Activated T-helper 2 cell treated with anti-CD3 and anti-CD28 coated beads, Interferon-gamma antibody, Interleukin-2, Interleukin-4, amounts not matched to agents 10 μg/mL and 5 μg/mL and 100 μg/mL, durations not matched to agents 14 hours and 24 hours and 36 hours (primary cell): ENCODE results near the gene SLC22A23. TPM values are rescaled to one million over a fixed set of nuclear protein-coding genes. Genes with fewer than 3 reads are reported as not detected.

Experiments used
- DNase-seq: peaks from one replicate; pipeline ENCODE4 v3.0.0; 2021; ENCODE audit warnings: low spot score
- H3K27ac Mint-ChIP-seq: one replicate; pipeline ENCODE4 v1.8.0; 2021; ENCODE audit warnings: mixed read lengths
- H3K27me3 Mint-ChIP-seq: one replicate; pipeline ENCODE4 v1.8.0; 2021; ENCODE audit warnings: low read depth, mixed read lengths
- H3K36me3 Mint-ChIP-seq: one replicate; pipeline ENCODE4 v1.8.0; 2021; ENCODE audit warnings: low read depth, mixed read lengths
- H3K4me1 Mint-ChIP-seq: one replicate; pipeline ENCODE4 v1.8.0; 2021; ENCODE audit warnings: low read depth, mixed read lengths
- H3K4me3 Mint-ChIP-seq: one replicate; pipeline ENCODE4 v1.8.0; 2021; ENCODE audit warnings: low read depth, mild to moderate bottlenecking, moderate library complexity, mixed read lengths
- H3K9me3 Mint-ChIP-seq: one replicate; pipeline ENCODE4 v1.8.0; 2021; ENCODE audit warnings: mixed read lengths
- intact Hi-C: fragments of 100-400 bp; cut with micrococcal nuclease; formaldehyde crosslinking; loops from one replicate; pipeline ENCODE4 v1.15.1; 2023
- total RNA-seq: library from RNA; stranded (reverse); gene quantifications from 2 replicates; pipeline ENCODE4 v1.2.3, GENCODE V29; 2022

SLC22A23 gene
- total RNA-seq, 1 donor from 2014 or later: 0.07 TPM

- Mint-ChIP-seq H3K27me3 (peaks cover 28% of the 10 kb centered on the region), H3K9me3 (no peaks in the 10 kb centered on the region), H3K4me1 (peaks cover 15% of the 10 kb centered on the region), H3K36me3 (no peaks in the 10 kb centered on the region), H3K4me3 (no peak overlapping the region), H3K27ac (no peak overlapping the region)
- no peak for DNase-seq
- intact Hi-C loops: no loop called here
Measured at GRCh38 chr6:3314621-3315467, 142.0 kb downstream of the SLC22A23 start.

GRCh38 chr6:3314176-3314575, 142.7 kb downstream of the SLC22A23 start:
- Mint-ChIP-seq H3K4me1 (peaks cover 15% of the 10 kb centered on the region), H3K27me3 (peaks cover 23% of the 10 kb centered on the region), H3K27ac (no peak overlapping the region), H3K36me3 (no peaks in the 10 kb centered on the region), H3K9me3 (no peaks in the 10 kb centered on the region), H3K4me3 (no peak overlapping the region)
- intact Hi-C loops: no loop called here
- DNase-seq: no peak

GRCh38 chr6:3312604-3313231, 144.1 kb downstream of the SLC22A23 start:
- Mint-ChIP-seq H3K4me1 (peaks cover 2% of the 10 kb centered on the region), H3K9me3 (no peaks in the 10 kb centered on the region), H3K36me3 (no peaks in the 10 kb centered on the region), H3K4me3 (no peak overlapping the region), H3K27ac (no peak overlapping the region), H3K27me3 (peaks cover 9% of the 10 kb centered on the region)
- intact Hi-C loops: no loop called here
- DNase-seq: no peak

- Mint-ChIP-seq H3K4me3 (no peak overlapping the region), H3K9me3 (no peaks in the 10 kb centered on the region), H3K27me3 (peaks cover 1% of the 10 kb centered on the region), H3K4me1 (no peaks in the 10 kb centered on the region), H3K27ac (no peak overlapping the region), H3K36me3 (no peaks in the 10 kb centered on the region)
- no peak for DNase-seq
- intact Hi-C loops: no loop called here
Measured at GRCh38 chr6:3311826-3312225, 145.0 kb downstream of the SLC22A23 start.

DNA sequence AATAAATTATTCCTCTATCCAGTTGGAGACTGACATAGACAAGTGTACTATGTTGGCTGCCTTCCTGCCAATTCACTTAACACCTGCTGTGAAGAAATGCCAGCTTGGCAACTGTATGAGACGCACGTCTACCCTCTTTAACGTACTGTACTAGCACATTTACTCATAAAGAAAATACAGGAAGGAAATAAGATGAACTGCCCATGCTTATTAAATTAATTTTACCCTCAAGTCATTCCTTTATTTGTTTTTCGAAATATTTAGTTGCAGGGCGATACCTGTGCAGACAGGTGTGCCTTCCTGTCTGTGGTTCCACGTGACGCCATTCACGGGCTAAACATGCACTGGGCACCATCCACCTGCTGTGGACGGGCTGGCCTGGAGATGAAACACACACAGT, 146.1 kb downstream of the SLC22A23 start:
- intact Hi-C loops: no loop called here
- Mint-ChIP-seq H3K4me1 (no peaks in the 10 kb centered on the region), H3K4me3 (no peak overlapping the region), H3K27ac (no peak overlapping the region), H3K27me3 (no peaks in the 10 kb centered on the region), H3K36me3 (no peaks in the 10 kb centered on the region), H3K9me3 (no peaks in the 10 kb centered on the region)
- DNase-seq: no peak

DNA sequence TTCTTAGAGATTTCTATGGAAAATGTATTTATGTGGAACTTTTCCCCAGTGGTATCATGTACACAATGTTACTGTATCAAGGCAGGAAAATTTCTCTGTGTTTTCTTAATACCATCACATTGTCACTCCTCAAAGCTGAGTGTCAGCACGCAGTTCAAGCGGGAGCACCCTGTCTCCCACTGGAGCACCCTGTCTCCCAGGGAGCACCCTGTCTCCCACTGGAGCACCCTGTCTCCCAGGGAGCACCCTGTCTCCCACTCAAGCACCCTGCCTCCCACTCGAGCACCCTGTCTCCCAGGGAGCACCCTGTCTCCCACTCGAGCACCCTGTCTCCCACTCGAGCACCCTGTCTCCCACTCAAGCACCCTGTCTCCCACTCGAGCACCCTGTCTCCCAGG, 146.8 kb downstream of the SLC22A23 start:
- H3K9me3 Mint-ChIP-seq: no peaks in the 10 kb centered on the region
- H3K4me3 Mint-ChIP-seq: no peak overlapping the region
- no peaks in the 10 kb centered on the region for H3K4me1 Mint-ChIP-seq
- no peak for DNase-seq
- H3K27me3 Mint-ChIP-seq: no peaks in the 10 kb centered on the region
- no peaks in the 10 kb centered on the region for H3K36me3 Mint-ChIP-seq
- intact Hi-C loops: no loop called here
- no peak overlapping the region for H3K27ac Mint-ChIP-seq

- no peak for DNase-seq
- no peaks in the 10 kb centered on the region for H3K9me3 Mint-ChIP-seq
- no peak overlapping the region for H3K4me3 Mint-ChIP-seq
- H3K4me1 Mint-ChIP-seq: no peaks in the 10 kb centered on the region
- intact Hi-C loops: no loop called here
- no peaks in the 10 kb centered on the region for H3K27me3 Mint-ChIP-seq
- H3K27ac Mint-ChIP-seq: no peak overlapping the region
- no peaks in the 10 kb centered on the region for H3K36me3 Mint-ChIP-seq
Measured at GRCh38 chr6:3309391-3310050, 147.3 kb downstream of the SLC22A23 start.

- intact Hi-C loops: no loop called here
- DNase-seq: no peak
- H3K36me3 Mint-ChIP-seq: no peaks in the 10 kb centered on the region
- no peaks in the 10 kb centered on the region for H3K4me1 Mint-ChIP-seq
- H3K27me3 Mint-ChIP-seq: peaks cover under 1% of the 10 kb centered on the region
- no peak overlapping the region for H3K27ac Mint-ChIP-seq
- H3K4me3 Mint-ChIP-seq: no peak overlapping the region
- no peaks in the 10 kb centered on the region for H3K9me3 Mint-ChIP-seq
Measured at GRCh38 chr6:3308106-3308505, 148.7 kb downstream of the SLC22A23 start.

DNA sequence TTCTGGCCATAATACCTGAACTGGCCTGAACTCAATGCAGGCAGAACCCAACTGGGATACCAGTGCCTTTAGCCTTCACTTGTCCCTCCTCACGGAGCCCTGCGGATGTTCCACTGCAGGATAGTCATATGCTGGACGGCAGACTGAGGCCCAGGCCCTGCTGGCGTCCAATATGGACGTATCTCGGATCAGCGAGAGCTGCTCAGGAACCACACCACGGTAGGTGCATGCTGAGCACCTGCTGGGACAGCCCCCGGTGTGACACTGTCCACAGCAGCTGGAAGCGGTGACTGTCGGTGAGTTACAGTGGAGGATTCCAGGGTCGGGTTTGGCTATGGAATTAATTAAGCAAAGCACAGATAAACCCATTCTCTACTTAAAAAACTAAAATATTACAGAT, 149.4 kb downstream of the SLC22A23 start:
- no peak overlapping the region for H3K4me3 Mint-ChIP-seq
- H3K36me3 Mint-ChIP-seq: no peaks in the 10 kb centered on the region
- no peaks in the 10 kb centered on the region for H3K4me1 Mint-ChIP-seq
- DNase-seq: no peak
- H3K27ac Mint-ChIP-seq: no peak overlapping the region
- intact Hi-C loops: no loop called here
- peaks cover 7% of the 10 kb centered on the region for H3K27me3 Mint-ChIP-seq
- no peaks in the 10 kb centered on the region for H3K9me3 Mint-ChIP-seq

- Mint-ChIP-seq H3K27ac (no peak overlapping the region), H3K9me3 (no peaks in the 10 kb centered on the region), H3K4me1 (no peaks in the 10 kb centered on the region), H3K36me3 (no peaks in the 10 kb centered on the region), H3K4me3 (no peak overlapping the region), H3K27me3 (peaks cover 11% of the 10 kb centered on the region)
- intact Hi-C loops: no loop called here
- DNase-seq: no peak
Measured at GRCh38 chr6:3306848-3307247, 150.0 kb downstream of the SLC22A23 start.

DNA sequence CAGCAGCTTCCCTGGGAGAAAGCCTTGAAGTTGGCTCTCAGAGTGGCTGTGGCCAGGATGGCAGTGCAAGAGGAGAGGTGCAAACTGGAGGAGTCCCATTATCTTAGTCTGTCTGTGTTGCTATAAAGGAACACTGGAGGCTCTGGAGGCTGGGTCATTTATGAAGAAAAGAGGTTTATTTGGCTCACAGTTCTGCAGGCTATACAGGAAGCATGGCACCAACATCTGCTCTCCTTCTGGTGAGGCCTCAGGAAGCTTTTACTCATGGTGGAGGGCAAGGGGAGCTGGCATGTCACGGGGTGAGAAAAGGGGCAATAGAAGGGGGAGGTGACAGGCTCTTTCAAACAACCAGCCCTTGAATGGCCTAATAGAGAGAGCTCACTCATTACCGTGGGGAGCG, 151.0 kb downstream of the SLC22A23 start:
- Mint-ChIP-seq H3K4me3 (no peak overlapping the region), H3K27ac (no peak overlapping the region), H3K9me3 (no peaks in the 10 kb centered on the region), H3K36me3 (no peaks in the 10 kb centered on the region), H3K4me1 (no peaks in the 10 kb centered on the region), H3K27me3 (peaks cover 11% of the 10 kb centered on the region)
- no peak for DNase-seq
- intact Hi-C loops: no loop called here

DNA sequence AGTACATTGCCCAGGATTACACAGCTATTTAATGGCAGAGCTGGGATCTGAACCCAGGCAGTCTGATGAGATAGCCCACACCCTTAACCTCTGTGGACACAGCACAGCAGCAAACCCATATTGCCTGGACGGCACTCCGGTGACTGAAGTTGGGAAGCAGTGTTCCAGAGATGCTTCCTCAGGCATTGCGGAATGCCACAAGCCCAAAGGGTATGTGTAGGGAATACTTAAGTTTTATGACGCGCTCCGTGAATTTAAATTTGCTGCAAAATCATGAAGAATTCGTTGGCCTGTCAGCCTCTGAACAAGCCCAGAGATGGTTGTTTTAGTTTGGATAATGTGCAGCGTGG, 151.7 kb downstream of the SLC22A23 start:
- intact Hi-C loops: no loop called here
- Mint-ChIP-seq H3K4me3 (no peak overlapping the region), H3K27ac (no peak overlapping the region), H3K36me3 (no peaks in the 10 kb centered on the region), H3K27me3 (peaks cover 11% of the 10 kb centered on the region), H3K4me1 (no peaks in the 10 kb centered on the region), H3K9me3 (no peaks in the 10 kb centered on the region)
- no peak for DNase-seq

GRCh38 chr6:3304500-3305215, 152.2 kb downstream of the SLC22A23 start:
- no peaks in the 10 kb centered on the region for H3K4me1 Mint-ChIP-seq
- intact Hi-C loops: no loop called here
- H3K27me3 Mint-ChIP-seq: peaks cover 11% of the 10 kb centered on the region

More at GRCh38 chr6:3304500-3305215, 152.2 kb downstream of the SLC22A23 start:
- no peak overlapping the region for H3K4me3 Mint-ChIP-seq
- no peak for DNase-seq
- H3K9me3 Mint-ChIP-seq: no peaks in the 10 kb centered on the region
- H3K27ac Mint-ChIP-seq: no peak overlapping the region
- H3K36me3 Mint-ChIP-seq: no peaks in the 10 kb centered on the region
